Endodermal cell (in vitro differentiated cells): ENCODE measurements around the gene TMED7. TPM values are rescaled to one million over a fixed set of nuclear protein-coding genes. Genes with fewer than 3 reads are reported as not detected.
A peak's percentile ranks its signal among the peaks of the same experiment; 100 is the strongest.

Experiments
- DNase-seq: peaks from one replicate; pipeline ENCODE4 v3.0.0-alpha.2; 2017
- H3K27ac ChIP-seq: 2 replicates; pipeline ENCODE4 v1.5.1; 2013; ENCODE audit warnings: mild to moderate bottlenecking, low read depth, low read length, moderate library complexity
- H3K27me3 ChIP-seq: 2 replicates; pipeline ENCODE4 v1.6.1; 2013; ENCODE audit warnings: mild to moderate bottlenecking, low read length, moderate library complexity; ENCODE audit not compliant: insufficient read depth, control insufficient read depth, poor library complexity, severe bottlenecking
- H3K36me3 ChIP-seq: 2 replicates; pipeline ENCODE4 v1.7.0; 2013; ENCODE audit warnings: mild to moderate bottlenecking, low read length, moderate library complexity; ENCODE audit not compliant: control insufficient read depth, insufficient read depth
- H3K4me1 ChIP-seq: one replicate; pipeline ENCODE4 v1.7.0; 2013; ENCODE audit warnings: low read length; ENCODE audit not compliant: control insufficient read depth, insufficient read depth
- H3K4me3 ChIP-seq: 2 replicates; pipeline ENCODE4 v1.5.1; 2013; ENCODE audit warnings: mild to moderate bottlenecking, low read length, moderate library complexity
- H3K9ac ChIP-seq: 2 replicates; pipeline ENCODE4 v1.6.1; 2013; ENCODE audit warnings: mild to moderate bottlenecking, low read length, moderate library complexity; ENCODE audit not compliant: poor library complexity, severe bottlenecking; ENCODE audit errors: extremely low read depth
- H3K9me3 ChIP-seq: 2 replicates; pipeline ENCODE4 v1.6.1; 2013; ENCODE audit warnings: mild to moderate bottlenecking, low read length, moderate library complexity; ENCODE audit not compliant: control insufficient read depth
- H3K27ac Mint-ChIP-seq: 2 replicates; pipeline ENCODE4 v1.8.0; 2020; ENCODE audit warnings: mixed read lengths
- H3K27me3 Mint-ChIP-seq: 2 replicates; pipeline ENCODE4 v1.8.0; 2021; ENCODE audit warnings: mild to moderate bottlenecking, mixed read lengths; ENCODE audit not compliant: insufficient read depth
- H3K36me3 Mint-ChIP-seq: 2 replicates; pipeline ENCODE4 v1.8.0; 2020; ENCODE audit warnings: low read depth, mixed read lengths
- H3K4me1 Mint-ChIP-seq: 2 replicates; pipeline ENCODE4 v1.8.0; 2020; ENCODE audit warnings: mixed read lengths
- H3K4me3 Mint-ChIP-seq: 2 replicates; pipeline ENCODE4 v1.8.0; 2020; ENCODE audit warnings: mild to moderate bottlenecking, moderate library complexity, mixed read lengths
- H3K9me3 Mint-ChIP-seq: 2 replicates; pipeline ENCODE4 v1.8.0; 2020; ENCODE audit warnings: mild to moderate bottlenecking, mixed read lengths
- WGBS, 2 experiments: methylation state at CpG; one replicate each; pipeline versions ENCODE4 v1.1.5 to v1.1.7; 2013; ENCODE audit warnings: missing lambda C conversion rate in 2 of 2, mixed read lengths in 1 of 2; ENCODE audit not compliant: insufficient coverage in 1 of 2, insufficient read length in 1 of 2; 5-methylcytosine and 5-hydroxymethylcytosine counted together
- total RNA-seq, 2 donors: library from RNA; stranded (reverse); fragmentation: NEBNext Ultra II Directional in 1 of 2; extraction: Animal tissue kit (Norgen Biotek cat#: 25700) in 1 of 2; gene quantifications; 2 replicates in 1 of 2; 3 replicates in 1 of 2; pipeline ENCODE4 v1.2.1, GENCODE V29; 2021
- TF ChIP-seq, protein P1 (sequence below): fragments of 200-600 bp; sonication (generic); conservative IDR thresholded peaks from 2 replicates; pipeline ENCODE4 v1.5.0; 2021; ENCODE audit warnings: antibody characterized with exemption, mild to moderate bottlenecking

TMED7 gene
- total RNA-seq, 2 donors from 2014 or later = 64.4 to 75.3 TPM

DNA sequence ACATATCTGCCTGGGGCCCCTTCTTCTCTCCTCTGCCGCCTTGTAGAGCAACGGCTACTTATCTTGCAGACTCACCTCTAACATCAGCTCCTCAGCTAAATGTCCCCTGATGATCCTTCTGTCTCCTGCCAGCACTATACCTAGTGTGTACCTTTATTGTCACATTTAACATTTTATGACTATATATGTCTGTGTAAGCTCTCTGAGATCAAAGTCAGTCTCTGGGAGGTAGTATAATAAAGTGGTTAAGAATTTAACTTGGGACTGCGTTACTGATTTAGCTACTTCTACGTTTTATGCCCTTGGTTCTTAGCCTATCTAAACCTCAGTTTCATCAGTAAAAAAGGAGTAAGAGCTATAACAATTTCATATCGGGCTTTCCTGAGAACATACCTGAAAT, 2.2 kb downstream of the TMED7 start:
- peaks cover 33% of the 10 kb centered on the region for H3K36me3 ChIP-seq
- H3K4me3 Mint-ChIP-seq = no peak overlapping the region
- H3K9me3 ChIP-seq = no peaks in the 10 kb centered on the region
- TF ChIP-seq, protein P1, sequence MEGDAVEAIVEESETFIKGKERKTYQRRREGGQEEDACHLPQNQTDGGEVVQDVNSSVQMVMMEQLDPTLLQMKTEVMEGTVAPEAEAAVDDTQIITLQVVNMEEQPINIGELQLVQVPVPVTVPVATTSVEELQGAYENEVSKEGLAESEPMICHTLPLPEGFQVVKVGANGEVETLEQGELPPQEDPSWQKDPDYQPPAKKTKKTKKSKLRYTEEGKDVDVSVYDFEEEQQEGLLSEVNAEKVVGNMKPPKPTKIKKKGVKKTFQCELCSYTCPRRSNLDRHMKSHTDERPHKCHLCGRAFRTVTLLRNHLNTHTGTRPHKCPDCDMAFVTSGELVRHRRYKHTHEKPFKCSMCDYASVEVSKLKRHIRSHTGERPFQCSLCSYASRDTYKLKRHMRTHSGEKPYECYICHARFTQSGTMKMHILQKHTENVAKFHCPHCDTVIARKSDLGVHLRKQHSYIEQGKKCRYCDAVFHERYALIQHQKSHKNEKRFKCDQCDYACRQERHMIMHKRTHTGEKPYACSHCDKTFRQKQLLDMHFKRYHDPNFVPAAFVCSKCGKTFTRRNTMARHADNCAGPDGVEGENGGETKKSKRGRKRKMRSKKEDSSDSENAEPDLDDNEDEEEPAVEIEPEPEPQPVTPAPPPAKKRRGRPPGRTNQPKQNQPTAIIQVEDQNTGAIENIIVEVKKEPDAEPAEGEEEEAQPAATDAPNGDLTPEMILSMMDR = no peak
- peaks cover 2% of the 10 kb centered on the region for H3K4me1 Mint-ChIP-seq
- no peaks in the 10 kb centered on the region for H3K27me3 ChIP-seq
- no peak overlapping the region for H3K27ac ChIP-seq
- H3K27ac Mint-ChIP-seq = no peak overlapping the region
- H3K9me3 Mint-ChIP-seq = no peaks in the 10 kb centered on the region
- no peak overlapping the region for H3K9ac ChIP-seq
- peaks cover 16% of the 10 kb centered on the region for H3K36me3 Mint-ChIP-seq
- WGBS, 2 experiments = 81 to 100% methylated on average over 2 to 5 of the region's 5 CpGs
- peak overlapping the region; percentile 89 for H3K4me3 ChIP-seq
- no peaks in the 10 kb centered on the region for H3K27me3 Mint-ChIP-seq
- DNase-seq = no peak
- no peaks in the 10 kb centered on the region for H3K4me1 ChIP-seq

GRCh38 chr5:115621365-115621900, 4.4 kb downstream of the TMED7 start:
- H3K4me1 ChIP-seq = no peaks in the 10 kb centered on the region
- H3K36me3 Mint-ChIP-seq = peaks cover 25% of the 10 kb centered on the region
- DNase-seq = no peak
- H3K4me3 ChIP-seq = no peak overlapping the region
- no peak overlapping the region for H3K27ac ChIP-seq
- H3K27me3 ChIP-seq = no peaks in the 10 kb centered on the region
- TF ChIP-seq, protein P1 = no peak
- H3K27me3 Mint-ChIP-seq = no peaks in the 10 kb centered on the region
- H3K9ac ChIP-seq = no peak overlapping the region
- no peaks in the 10 kb centered on the region for H3K9me3 Mint-ChIP-seq
- H3K36me3 ChIP-seq = peaks cover 50% of the 10 kb centered on the region
- peaks cover 2% of the 10 kb centered on the region for H3K4me1 Mint-ChIP-seq
- WGBS, 2 experiments = 95 to 97% methylated on average over 3 to 4 of the region's 4 CpGs
- no peak overlapping the region for H3K4me3 Mint-ChIP-seq
- peak overlapping the region; percentile 22 for H3K27ac Mint-ChIP-seq
- H3K9me3 ChIP-seq = no peaks in the 10 kb centered on the region

- H3K27me3 Mint-ChIP-seq = no peaks in the 10 kb centered on the region
- H3K4me3 Mint-ChIP-seq = no peak overlapping the region
- Histone ChIP-seq H3K4me1 (no peaks in the 10 kb centered on the region), H3K36me3 (peaks cover 84% of the 10 kb centered on the region), H3K9ac (no peak overlapping the region), H3K4me3 (no peak overlapping the region), H3K9me3 (no peaks in the 10 kb centered on the region), H3K27me3 (no peaks in the 10 kb centered on the region), H3K27ac (no peak overlapping the region)
- peaks cover 48% of the 10 kb centered on the region for H3K36me3 Mint-ChIP-seq
- no peak for DNase-seq
- H3K4me1 Mint-ChIP-seq = peaks cover 2% of the 10 kb centered on the region
- TF ChIP-seq, protein P1 = no peak
- no peak overlapping the region for H3K27ac Mint-ChIP-seq
- WGBS, 2 experiments = 40 to 80% methylated on average over 1 of the region's 1 CpG
- H3K9me3 Mint-ChIP-seq = no peaks in the 10 kb centered on the region
These were observed 8.9 kb downstream of the TMED7 start for GRCh38 chr5:115616892-115617291.
